Adrenal gland (tissue), 5 donors: ENCODE measurements around the gene CCT6A.

Experiments used
- POLR2A ChIP-seq, 2 donors: fragments of 450-650 bp; IDR thresholded peaks; one replicate each; pipeline ENCODE4 v1.6.1; 2017; ENCODE audit warnings: antibody characterized with exemption in 2 of 2, mild to moderate bottlenecking in 2 of 2, moderate library complexity in 1 of 2
- TF ChIP-seq, protein P1 (sequence below), 6 experiments: fragments of 450-650 bp in 4 of 6; fragments of 200-600 bp in 2 of 6; sonication (generic) in 1 of 6; IDR thresholded peaks; 1 replicate in 5 of 6; 2 replicates in 1 of 6; pipeline versions ENCODE4 v1.5.1 to v1.8.0; 2016 to 2021; ENCODE audit warnings: antibody characterized with exemption in 6 of 6, mild to moderate bottlenecking in 2 of 6, moderate library complexity in 1 of 6
- donor health status: DM: no; HTN: no; CAD: no.

DNA sequence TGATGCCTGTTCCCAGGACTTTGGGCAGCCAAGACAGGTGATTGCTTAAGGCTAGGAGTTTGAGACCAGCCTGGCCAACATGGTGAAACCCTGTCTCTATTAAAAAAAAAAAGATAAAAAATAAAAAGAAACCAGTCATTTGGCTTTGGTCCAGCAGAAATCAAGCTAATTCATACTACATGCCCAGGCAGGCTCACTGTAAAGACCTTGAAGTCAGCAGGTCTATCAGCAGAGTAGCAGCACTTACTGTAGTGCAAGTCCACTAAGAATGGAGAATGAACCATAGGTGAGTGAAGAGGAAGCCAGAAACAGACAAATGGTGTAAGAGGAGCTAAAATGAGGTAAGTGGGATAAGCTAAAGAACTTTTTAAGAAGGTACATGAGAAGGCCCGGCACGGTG, 25.0 kb upstream of the CCT6A start:
- TF ChIP-seq, protein P1, sequence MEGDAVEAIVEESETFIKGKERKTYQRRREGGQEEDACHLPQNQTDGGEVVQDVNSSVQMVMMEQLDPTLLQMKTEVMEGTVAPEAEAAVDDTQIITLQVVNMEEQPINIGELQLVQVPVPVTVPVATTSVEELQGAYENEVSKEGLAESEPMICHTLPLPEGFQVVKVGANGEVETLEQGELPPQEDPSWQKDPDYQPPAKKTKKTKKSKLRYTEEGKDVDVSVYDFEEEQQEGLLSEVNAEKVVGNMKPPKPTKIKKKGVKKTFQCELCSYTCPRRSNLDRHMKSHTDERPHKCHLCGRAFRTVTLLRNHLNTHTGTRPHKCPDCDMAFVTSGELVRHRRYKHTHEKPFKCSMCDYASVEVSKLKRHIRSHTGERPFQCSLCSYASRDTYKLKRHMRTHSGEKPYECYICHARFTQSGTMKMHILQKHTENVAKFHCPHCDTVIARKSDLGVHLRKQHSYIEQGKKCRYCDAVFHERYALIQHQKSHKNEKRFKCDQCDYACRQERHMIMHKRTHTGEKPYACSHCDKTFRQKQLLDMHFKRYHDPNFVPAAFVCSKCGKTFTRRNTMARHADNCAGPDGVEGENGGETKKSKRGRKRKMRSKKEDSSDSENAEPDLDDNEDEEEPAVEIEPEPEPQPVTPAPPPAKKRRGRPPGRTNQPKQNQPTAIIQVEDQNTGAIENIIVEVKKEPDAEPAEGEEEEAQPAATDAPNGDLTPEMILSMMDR (IDR thresholded peaks at IDR 0.05): no peak
- no peak for TF ChIP-seq POLR2A (IDR thresholded peaks at IDR 0.05)
